Measurements from ENCODE around the gene TMEM87B.
A peak's percentile ranks its signal among the peaks of the same experiment; 100 is the strongest.

Gene TMEM87B

GRCh38 chr2:112153501-112153900 is 98.4 kb downstream of the TMEM87B start:
- H3K4me3 ChIP-seq (ENCODE audit: low read length), result no peak overlapping the region
- peak overlapping the region; percentile 42 for H3K9ac ChIP-seq (ENCODE audit: low read depth, low read length)
- H3K4me1 ChIP-seq (ENCODE audit: control insufficient read depth, insufficient read depth, low read length), result peaks cover 42% of the 10 kb centered on the region
- H3K9me3 ChIP-seq (replicated peaks; ENCODE audit: low read length), result no peaks in the 10 kb centered on the region
- no peaks in the 10 kb centered on the region for H3K27me3 ChIP-seq (ENCODE audit: control insufficient read depth, insufficient read depth, low read length)
- no peak overlapping the region for H3K4me2 ChIP-seq (ENCODE audit: low read length)
- no peaks in the 10 kb centered on the region for H3K36me3 ChIP-seq (ENCODE audit: insufficient read depth, low read length)

GRCh38 chr2:112154246-112155117 is 99.4 kb downstream of the TMEM87B start:
- no peak overlapping the region for H3K4me3 ChIP-seq (ENCODE audit: low read length)
- peaks cover 46% of the 10 kb centered on the region for H3K4me1 ChIP-seq (ENCODE audit: control insufficient read depth, insufficient read depth, low read length)
- no peaks in the 10 kb centered on the region for H3K9me3 ChIP-seq (replicated peaks; ENCODE audit: low read length)

GRCh38 chr2:112155331-112156151 is 100.5 kb downstream of the TMEM87B start:
- no peak overlapping the region for H3K4me3 ChIP-seq (ENCODE audit: low read length)
- peak overlapping the region; percentile 8 for H3K4me2 ChIP-seq (ENCODE audit: low read length)
- H3K27me3 ChIP-seq (ENCODE audit: control insufficient read depth, insufficient read depth, low read length), result no peaks in the 10 kb centered on the region
- H3K4me1 ChIP-seq (ENCODE audit: control insufficient read depth, insufficient read depth, low read length), result peaks cover 39% of the 10 kb centered on the region
- H3K9ac ChIP-seq (ENCODE audit: low read depth, low read length), result peak overlapping the region; percentile 41
- no peaks in the 10 kb centered on the region for H3K9me3 ChIP-seq (replicated peaks; ENCODE audit: low read length)
- H3K36me3 ChIP-seq (ENCODE audit: insufficient read depth, low read length), result no peaks in the 10 kb centered on the region

More at GRCh38 chr2:112154246-112155117, 99.4 kb downstream of the TMEM87B start:
- H3K4me2 ChIP-seq (ENCODE audit: low read length), result no peak overlapping the region
- H3K9ac ChIP-seq (ENCODE audit: low read depth, low read length), result no peak overlapping the region
- H3K36me3 ChIP-seq (ENCODE audit: insufficient read depth, low read length), result no peaks in the 10 kb centered on the region
- H3K27me3 ChIP-seq (ENCODE audit: control insufficient read depth, insufficient read depth, low read length), result no peaks in the 10 kb centered on the region

- H3K9me3 ChIP-seq (replicated peaks; ENCODE audit: low read length), result no peaks in the 10 kb centered on the region
- H3K4me1 ChIP-seq (ENCODE audit: control insufficient read depth, insufficient read depth, low read length), result peaks cover 32% of the 10 kb centered on the region
- H3K36me3 ChIP-seq (ENCODE audit: insufficient read depth, low read length), result no peaks in the 10 kb centered on the region
- H3K9ac ChIP-seq (ENCODE audit: low read depth, low read length), result peak overlapping the region; percentile 41
- H3K4me2 ChIP-seq (ENCODE audit: low read length), result peak overlapping the region; percentile 8
- no peak overlapping the region for H3K4me3 ChIP-seq (ENCODE audit: low read length)
- H3K27me3 ChIP-seq (ENCODE audit: control insufficient read depth, insufficient read depth, low read length), result no peaks in the 10 kb centered on the region
These were observed 101.3 kb downstream of the TMEM87B start for GRCh38 chr2:112156152-112156986.

- Histone ChIP-seq H3K4me2 (ENCODE audit: low read length) (no peak overlapping the region), H3K9me3 (replicated peaks; ENCODE audit: low read length) (no peaks in the 10 kb centered on the region), H3K9ac (ENCODE audit: low read depth, low read length) (no peak overlapping the region), H3K36me3 (ENCODE audit: insufficient read depth, low read length) (no peaks in the 10 kb centered on the region), H3K27me3 (ENCODE audit: control insufficient read depth, insufficient read depth, low read length) (no peaks in the 10 kb centered on the region), H3K4me1 (ENCODE audit: control insufficient read depth, insufficient read depth, low read length) (peaks cover 32% of the 10 kb centered on the region), H3K4me3 (ENCODE audit: low read length) (no peak overlapping the region)
These were observed 102.4 kb downstream of the TMEM87B start for GRCh38 chr2:112157472-112157871.

GRCh38 chr2:112159454-112159921 is 104.4 kb downstream of the TMEM87B start:
- Histone ChIP-seq H3K4me3 (ENCODE audit: low read length) (peak overlapping the region; percentile 37), H3K36me3 (ENCODE audit: insufficient read depth, low read length) (no peaks in the 10 kb centered on the region), H3K9ac (ENCODE audit: low read depth, low read length) (peak overlapping the region; percentile 40), H3K9me3 (replicated peaks; ENCODE audit: low read length) (no peaks in the 10 kb centered on the region), H3K27me3 (ENCODE audit: control insufficient read depth, insufficient read depth, low read length) (no peaks in the 10 kb centered on the region), H3K4me2 (ENCODE audit: low read length) (peak overlapping the region; percentile 60), H3K4me1 (ENCODE audit: control insufficient read depth, insufficient read depth, low read length) (peaks cover 24% of the 10 kb centered on the region)

- Histone ChIP-seq H3K27me3 (ENCODE audit: control insufficient read depth, insufficient read depth, low read length) (no peaks in the 10 kb centered on the region), H3K4me2 (ENCODE audit: low read length) (no peak overlapping the region), H3K9me3 (replicated peaks; ENCODE audit: low read length) (no peaks in the 10 kb centered on the region), H3K4me3 (ENCODE audit: low read length) (no peak overlapping the region), H3K36me3 (ENCODE audit: insufficient read depth, low read length) (no peaks in the 10 kb centered on the region), H3K4me1 (ENCODE audit: control insufficient read depth, insufficient read depth, low read length) (peaks cover 20% of the 10 kb centered on the region), H3K9ac (ENCODE audit: low read depth, low read length) (no peak overlapping the region)
These were observed 105.5 kb downstream of the TMEM87B start for GRCh38 chr2:112160283-112161250.

GRCh38 chr2:112161431-112162145 is 106.5 kb downstream of the TMEM87B start:
- Histone ChIP-seq H3K9me3 (replicated peaks; ENCODE audit: low read length) (no peaks in the 10 kb centered on the region), H3K4me2 (ENCODE audit: low read length) (no peak overlapping the region), H3K9ac (ENCODE audit: low read depth, low read length) (no peak overlapping the region), H3K4me1 (ENCODE audit: control insufficient read depth, insufficient read depth, low read length) (peaks cover 10% of the 10 kb centered on the region), H3K36me3 (ENCODE audit: insufficient read depth, low read length) (no peaks in the 10 kb centered on the region), H3K27me3 (ENCODE audit: control insufficient read depth, insufficient read depth, low read length) (no peaks in the 10 kb centered on the region), H3K4me3 (ENCODE audit: low read length) (no peak overlapping the region)

- Histone ChIP-seq H3K4me2 (ENCODE audit: low read length) (no peak overlapping the region), H3K9me3 (replicated peaks; ENCODE audit: low read length) (no peaks in the 10 kb centered on the region), H3K36me3 (ENCODE audit: insufficient read depth, low read length) (no peaks in the 10 kb centered on the region), H3K9ac (ENCODE audit: low read depth, low read length) (no peak overlapping the region), H3K4me3 (ENCODE audit: low read length) (no peak overlapping the region), H3K27me3 (ENCODE audit: control insufficient read depth, insufficient read depth, low read length) (no peaks in the 10 kb centered on the region), H3K4me1 (ENCODE audit: control insufficient read depth, insufficient read depth, low read length) (peaks cover 7% of the 10 kb centered on the region)
These were observed 107.3 kb downstream of the TMEM87B start for GRCh38 chr2:112162341-112162740.

GRCh38 chr2:112162956-112163355 is 107.9 kb downstream of the TMEM87B start:
- Histone ChIP-seq H3K4me2 (ENCODE audit: low read length) (no peak overlapping the region), H3K4me1 (ENCODE audit: control insufficient read depth, insufficient read depth, low read length) (peaks cover 8% of the 10 kb centered on the region), H3K4me3 (ENCODE audit: low read length) (no peak overlapping the region), H3K27me3 (ENCODE audit: control insufficient read depth, insufficient read depth, low read length) (no peaks in the 10 kb centered on the region), H3K9me3 (replicated peaks; ENCODE audit: low read length) (no peaks in the 10 kb centered on the region), H3K9ac (ENCODE audit: low read depth, low read length) (no peak overlapping the region), H3K36me3 (ENCODE audit: insufficient read depth, low read length) (no peaks in the 10 kb centered on the region)
